NT2/D1 (cell line): Measurements from ENCODE around the gene RBFOX2.

Experiments
- SUZ12 ChIP-seq: IDR thresholded peaks from 2 replicates; pipeline ENCODE4 v1.6.1; 2011; ENCODE audit not compliant: insufficient read length, insufficient read depth; ENCODE audit errors: extremely low read depth
- YY1 ChIP-seq: IDR thresholded peaks from 2 replicates; pipeline ENCODE4 v1.6.1; 2011; ENCODE audit not compliant: insufficient read length, insufficient read depth

GRCh38 chr22:36015155-36015810 lies 13.3 kb downstream of the RBFOX2 start:
- TF ChIP-seq YY1: no peak
- no peak for TF ChIP-seq SUZ12
